Measurements from ENCODE around the gene PCDHB1.

GRCh38 chr5:141003031-141003430 is 48.1 kb upstream of the PCDHB1 start:
- no peak for TF ChIP-seq CTCF (IDR thresholded peaks at IDR 0.05)
- no peak for TF ChIP-seq POLR2A (IDR thresholded peaks at IDR 0.05)

Measured in prostate gland (tissue), 2 donors.